Stimulated activated CD4-positive, alpha-beta T cell treated with anti-CD3 and anti-CD28 coated beads, Interleukin-15, amount 100 ng/mL, for 48 hours (primary cell): Measurements from ENCODE around the gene PLPPR5.

Experiments
- DNase-seq, 2 donors: peaks; one replicate each; pipeline ENCODE4 v3.0.0-alpha.2; 2020; ENCODE audit warnings: low read depth in 2 of 2

PLPPR5 gene

DNA sequence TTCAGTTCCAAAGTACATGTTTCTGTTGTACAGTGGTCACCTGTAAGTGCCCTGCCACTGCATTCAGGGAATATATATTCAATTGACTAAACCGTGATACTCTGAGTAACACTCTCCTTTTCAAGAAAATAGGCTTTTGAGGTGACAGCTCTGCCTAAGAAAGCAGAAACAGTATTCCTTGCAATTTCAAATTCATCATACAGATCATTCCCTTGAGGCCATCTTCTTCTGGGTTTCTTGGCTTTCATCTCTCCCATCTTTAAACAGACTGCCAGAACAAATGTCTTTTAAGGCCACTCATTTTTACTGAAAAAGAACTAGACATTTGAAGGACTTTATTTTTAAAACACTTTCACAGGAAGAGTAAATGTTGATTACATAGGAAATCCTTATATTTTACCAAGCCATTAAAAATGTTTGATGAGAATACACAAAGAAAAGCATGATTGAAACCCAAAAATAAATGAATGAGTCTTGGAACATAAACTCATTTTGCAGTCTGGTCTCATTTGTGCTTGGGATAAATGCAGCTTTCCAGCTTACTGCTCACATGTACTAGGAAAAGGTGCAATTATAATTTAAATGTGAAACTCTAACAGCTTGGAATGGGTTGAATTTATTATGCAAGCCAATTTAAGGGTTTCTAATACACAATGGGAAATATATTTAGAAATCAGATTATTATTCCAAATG lies 34.7 kb downstream of the PLPPR5 start:
- no peak for DNase-seq

DNA sequence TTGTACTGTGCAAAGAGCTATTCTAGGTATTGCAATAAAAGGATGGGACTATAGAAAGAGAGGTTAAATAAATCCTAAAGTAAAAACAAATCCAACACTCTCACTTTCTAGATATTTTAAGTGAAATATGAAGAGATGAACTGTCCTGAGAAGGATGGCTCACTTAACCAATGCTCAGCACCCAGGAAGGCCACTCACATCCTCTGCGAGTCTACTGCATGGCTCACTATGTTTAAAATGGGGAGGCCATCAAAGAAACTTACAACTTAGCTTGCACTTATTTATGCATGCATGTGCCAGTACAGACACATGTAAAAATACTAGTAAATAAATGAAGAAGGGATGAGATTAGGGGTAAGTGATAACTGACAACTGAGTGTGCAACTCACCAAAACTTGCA lies 37.5 kb downstream of the PLPPR5 start:
- no peak for DNase-seq

DNA sequence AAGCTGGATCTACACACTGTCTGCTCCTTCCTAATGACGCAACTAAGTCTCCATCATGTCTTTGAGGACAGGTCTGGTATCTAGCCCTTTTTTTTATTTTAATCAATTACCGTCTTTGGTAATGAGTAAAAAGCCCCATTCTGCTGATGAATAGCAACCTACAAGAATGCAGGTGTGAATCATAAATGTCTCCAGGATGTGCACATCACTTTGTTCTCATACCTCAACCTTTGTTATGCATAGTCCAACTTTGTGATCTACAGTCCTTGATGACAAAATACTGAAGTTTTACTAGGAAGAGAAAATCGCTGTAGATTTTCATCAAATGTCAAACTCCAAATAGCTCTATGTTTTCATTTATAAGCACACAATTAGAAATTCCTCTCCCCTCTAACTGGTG lies 39.3 kb downstream of the PLPPR5 start:
- DNase-seq, result no peak

DNA sequence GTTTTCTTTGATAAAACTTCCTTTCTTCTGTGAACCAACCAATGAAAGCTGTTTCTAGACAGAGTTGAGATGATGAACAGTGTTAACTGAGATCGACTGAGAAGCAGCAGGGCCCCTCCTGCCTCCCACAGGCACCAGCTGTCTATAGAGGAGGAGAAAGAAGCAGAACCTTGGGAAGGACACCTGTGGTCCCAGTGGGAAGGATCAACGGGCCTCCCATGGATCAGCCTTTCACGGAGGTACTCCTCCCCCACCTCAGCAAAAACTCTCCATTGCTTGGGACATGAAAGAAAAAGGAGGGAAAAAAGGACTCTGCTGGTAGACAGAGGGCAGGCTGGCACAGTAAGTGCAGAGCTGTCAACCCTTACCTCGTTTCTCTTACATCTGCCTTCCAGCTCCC lies 40.5 kb downstream of the PLPPR5 start:
- no peak for DNase-seq

DNA sequence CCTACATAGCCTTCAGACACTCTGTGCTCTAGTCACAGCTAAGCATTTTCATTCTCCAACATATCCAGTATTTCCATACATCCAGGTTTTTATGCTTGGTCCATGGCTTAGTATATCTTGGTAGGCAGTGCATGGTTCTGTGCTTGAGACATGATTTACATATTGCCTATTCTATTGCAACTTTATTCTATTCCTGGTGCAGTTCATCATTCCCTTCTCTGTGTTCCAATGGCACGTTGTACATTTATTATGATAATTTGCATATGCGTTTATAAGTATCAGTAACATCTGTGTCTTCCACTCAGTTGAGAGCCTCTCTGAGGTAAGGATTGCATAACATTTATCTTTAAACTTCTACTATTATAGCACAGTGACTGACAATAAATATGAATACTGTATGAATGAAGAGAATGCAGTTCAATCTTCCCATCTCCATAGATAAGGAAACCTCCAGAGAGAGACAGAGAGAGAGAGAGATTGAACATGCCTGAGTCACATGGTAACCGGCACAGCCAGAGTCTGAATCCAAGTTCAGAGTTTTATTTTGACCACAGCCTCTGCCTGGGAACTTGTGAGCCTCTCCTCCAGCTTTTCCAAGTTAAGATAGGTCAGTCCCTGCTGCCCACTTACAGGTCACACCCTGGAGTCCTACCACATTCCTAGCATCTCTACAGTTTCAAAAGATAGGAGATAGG lies 41.5 kb downstream of the PLPPR5 start:
- no peak for DNase-seq

DNA sequence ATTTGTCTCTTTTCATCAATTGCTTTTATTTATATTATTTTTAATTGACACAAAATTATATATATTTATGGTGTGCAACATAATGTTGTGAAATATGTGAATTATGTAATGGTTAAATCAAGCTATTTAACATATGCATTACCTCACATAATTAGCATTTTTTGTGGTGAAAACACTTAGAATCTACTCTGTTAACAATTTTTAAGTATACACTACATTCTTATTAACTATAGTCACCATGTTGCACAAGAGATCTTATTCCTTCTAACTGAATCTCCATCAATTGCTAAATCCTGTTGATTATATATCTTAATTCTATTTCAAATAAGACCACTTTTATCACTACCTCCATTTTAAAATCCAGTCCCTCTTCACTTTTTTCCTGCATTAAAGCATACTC lies 42.5 kb downstream of the PLPPR5 start:
- no peak for DNase-seq

DNA sequence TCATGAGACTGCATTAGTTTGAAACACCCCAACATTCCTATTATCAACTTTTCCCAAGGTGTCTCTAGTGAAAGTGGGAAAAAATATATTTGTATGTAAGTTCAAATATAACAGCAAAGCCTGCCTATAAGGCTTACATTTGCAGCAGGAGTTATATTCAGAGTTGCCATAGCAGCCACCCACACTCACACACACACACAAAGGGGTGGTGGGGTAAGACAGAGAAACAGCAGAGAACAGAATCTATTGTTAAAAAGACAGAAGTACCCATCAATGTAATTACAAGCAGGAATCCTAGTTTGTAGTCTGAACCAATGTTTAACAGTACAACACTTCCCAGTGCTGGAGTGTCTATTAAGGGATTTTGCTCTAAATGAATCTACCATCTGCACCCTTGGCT lies 55.0 kb downstream of the PLPPR5 start:
- DNase-seq, result no peak

DNA sequence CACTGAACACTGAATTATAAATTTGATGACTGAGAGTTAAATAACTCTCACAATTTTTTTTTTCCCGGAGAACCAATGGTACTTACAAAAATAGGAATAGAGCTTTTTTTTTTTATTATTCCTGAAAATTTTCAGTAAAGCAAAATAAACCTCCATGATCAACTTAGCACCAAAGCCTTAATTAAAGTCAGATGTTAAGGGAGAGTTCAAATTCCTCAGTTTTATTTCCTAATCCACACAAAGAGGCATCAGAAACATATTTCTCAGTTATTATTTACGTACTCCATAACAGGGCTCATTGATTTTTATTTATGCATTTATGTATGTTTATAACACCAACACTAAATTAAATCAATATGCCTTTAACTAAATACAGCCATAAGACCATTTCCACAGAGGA lies 55.5 kb downstream of the PLPPR5 start:
- DNase-seq, result no peak

DNA sequence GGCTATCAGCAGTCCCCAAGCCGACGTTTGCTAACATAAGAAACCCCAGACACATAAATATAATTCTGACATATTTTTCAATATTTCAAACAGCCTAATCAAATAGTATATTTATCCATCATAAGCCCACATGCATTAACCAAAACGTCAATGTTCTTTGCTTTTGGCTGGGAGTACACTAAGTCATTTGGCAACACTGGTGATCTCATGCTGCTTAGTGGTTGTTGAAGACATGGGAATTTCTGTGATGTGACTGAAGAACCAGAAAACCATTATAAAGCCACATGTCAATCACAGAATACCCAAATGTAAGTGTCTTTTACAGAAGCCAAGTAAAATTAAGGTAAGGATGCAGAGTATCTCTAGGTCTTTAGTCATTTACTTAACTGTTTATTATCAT lies 57.6 kb downstream of the PLPPR5 start:
- DNase-seq, result no peak

DNA sequence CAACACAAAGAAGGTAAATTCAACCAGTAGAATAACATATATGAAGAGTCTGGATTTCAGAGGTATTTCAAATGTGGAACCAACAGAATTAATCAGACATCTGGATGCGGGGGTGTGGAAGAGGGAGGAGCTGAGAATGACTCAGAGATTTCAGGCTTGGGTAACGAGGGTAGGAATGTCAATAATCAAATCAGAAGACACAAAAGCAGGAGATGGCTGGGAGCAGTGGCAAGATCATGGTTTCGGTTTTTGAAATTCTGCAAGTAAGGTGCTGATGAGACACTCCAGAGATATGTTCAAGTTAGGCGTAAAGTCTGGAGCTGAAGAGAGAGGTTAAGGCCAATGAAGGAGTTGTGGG lies 64.0 kb downstream of the PLPPR5 start:
- peak; percentile 2 to 12 for DNase-seq

DNA sequence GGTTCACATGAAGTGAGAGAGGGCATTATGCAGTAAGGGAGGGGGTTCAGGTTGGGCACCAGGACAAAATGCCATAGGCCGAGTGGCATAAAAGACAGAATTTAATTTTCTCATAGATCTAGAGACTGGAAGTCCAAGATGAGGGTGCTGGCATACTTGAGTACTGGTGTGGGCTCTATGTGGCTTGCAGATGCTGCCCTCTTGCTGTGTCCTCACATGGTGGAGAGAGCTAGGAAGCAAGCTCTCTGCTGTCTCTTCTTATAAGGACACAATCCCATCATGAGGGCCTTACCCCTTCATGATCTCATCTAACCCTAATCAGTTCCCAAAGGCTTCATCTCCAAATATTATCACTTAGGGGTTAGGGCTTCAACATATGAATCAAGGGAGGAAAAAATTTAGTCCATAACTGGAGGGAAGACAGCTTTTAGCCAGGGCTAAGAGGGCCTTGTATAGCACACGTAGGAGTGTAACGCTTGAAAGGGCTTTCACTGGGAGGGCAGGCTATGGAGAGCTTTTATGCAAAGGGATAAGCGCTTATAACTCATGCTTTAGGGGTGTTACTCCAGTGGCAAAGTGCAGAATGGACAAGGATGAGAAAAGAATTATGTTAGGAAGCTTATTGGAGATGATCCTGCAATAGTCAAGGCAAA lies 64.5 kb downstream of the PLPPR5 start:
- DNase-seq, result no peak

DNA sequence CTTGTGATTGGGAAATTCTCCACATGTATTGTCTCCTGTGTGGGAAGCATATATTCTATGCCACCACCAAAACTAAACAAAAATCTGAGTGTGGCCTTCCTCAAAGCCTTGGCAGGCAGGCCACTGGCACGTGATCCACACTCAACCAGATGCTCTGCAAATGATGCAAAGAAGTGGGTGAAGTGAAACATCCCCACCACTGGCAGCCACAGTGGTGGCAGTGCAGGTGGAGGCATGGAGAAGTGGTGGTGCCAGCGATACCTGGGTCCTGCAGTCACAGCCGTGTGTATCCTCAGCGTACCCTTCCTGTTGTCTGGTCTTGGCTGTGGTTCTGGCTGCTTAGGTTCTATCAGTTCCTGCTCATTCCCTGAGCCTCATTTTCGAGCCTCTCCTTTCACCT lies 65.2 kb downstream of the PLPPR5 start:
- DNase-seq, result no peak

DNA sequence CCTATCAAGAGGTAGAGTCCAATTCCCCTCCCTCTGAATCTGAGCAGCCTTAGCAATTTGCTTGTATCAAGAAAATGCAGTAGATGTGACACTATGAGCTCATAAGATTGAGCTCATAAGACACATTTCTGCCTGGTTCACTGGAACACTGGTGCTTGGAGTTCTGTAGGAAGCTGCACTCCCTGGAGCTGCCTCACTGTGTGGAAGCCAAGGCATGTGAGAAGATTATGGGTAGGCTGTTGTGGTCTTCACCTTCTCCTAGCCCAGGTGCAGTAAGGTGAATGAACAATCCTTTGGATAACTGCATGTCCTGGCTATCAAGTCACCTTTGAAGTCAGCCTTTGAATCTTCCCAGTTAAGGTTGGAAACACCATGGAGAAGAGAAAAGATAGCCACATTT lies 67.3 kb downstream of the PLPPR5 start:
- DNase-seq, result no peak

DNA sequence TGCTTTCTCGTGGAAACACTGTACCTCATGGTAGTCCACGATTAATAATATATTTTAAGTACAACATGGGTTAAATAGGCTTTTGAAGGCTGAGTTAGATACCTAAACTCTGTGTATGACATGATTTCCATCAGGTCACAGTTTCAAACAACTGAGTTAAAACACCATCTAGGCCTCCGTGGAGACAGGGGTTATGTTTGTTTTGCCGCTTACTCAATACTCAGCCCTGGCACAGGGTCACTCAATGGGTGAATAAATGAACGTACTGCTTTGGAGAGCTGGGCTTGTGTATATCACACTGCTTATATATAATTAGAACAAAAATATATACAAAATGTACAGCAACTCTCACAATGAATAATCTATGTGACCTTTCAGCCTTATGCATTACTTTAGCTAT lies 72.5 kb downstream of the PLPPR5 start:
- DNase-seq, result no peak

DNA sequence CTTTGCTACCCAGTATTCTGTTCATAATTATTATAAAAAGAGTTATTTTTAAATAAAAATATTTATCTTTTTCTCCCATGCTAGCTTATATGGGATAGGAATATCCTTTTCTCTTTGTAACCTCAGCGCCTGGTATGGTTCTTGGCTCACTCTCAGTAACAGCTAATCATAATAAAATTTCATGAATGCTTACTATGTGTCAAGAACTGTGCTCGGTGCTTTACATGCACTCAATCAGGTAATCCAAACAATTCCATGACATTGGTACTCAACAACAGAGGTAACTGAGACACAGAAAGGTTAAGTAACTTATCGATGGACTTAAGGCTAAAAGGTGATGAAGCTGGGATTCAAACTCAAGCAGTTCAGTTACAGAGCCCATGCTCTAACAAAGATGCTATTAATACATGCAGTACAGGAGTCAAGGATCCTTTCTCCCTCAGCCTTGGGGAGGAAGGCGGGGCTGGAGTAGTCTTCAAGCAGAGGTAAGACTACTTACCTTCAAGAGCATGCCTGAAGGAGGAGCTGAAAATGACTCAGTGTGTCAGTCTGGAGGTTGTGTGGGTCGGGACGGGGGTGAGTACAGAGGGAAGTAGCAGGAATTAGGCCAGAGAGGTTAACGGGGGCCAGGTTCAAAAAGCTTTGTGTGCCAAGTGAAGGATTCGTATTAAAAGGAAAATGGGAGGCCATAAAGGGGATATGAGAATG lies 73.4 kb downstream of the PLPPR5 start:
- DNase-seq, result no peak

DNA sequence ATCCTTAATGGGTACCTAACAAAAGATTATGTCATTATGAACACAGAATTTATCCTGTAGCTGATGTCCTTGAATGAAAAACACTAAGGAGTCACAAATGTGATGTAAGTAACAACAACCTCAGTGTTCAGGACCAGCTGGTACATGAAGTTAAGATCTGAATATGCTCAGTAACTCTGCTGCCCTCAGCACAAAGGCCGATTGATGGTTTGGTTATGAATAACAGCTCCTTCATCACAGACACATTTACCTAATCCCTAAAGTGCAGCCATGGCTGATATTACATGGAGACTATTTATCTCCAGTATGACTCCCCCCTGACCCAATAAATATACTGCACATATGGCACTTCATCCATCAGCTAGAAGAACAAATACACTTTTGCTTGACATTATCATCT lies 75.2 kb downstream of the PLPPR5 start:
- no peak for DNase-seq

DNA sequence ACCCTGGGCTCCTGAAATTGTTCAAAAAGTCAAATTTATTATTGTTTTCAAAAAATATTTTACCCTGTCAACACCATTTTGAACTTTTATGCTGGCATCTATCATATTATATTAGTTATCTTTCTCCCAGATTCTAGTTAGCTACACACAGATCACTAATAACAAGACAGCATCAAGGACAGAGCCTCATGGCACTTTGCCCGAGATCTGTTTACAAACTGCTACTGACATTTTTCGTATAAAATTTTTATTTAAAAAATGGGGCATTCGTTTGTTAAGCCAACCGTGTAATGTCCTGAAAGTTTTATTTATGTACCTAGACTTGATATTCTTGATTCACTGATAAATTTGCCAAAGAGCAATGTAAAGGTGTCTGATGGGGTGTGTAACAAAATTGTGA lies 78.1 kb downstream of the PLPPR5 start:
- no peak for DNase-seq

DNA sequence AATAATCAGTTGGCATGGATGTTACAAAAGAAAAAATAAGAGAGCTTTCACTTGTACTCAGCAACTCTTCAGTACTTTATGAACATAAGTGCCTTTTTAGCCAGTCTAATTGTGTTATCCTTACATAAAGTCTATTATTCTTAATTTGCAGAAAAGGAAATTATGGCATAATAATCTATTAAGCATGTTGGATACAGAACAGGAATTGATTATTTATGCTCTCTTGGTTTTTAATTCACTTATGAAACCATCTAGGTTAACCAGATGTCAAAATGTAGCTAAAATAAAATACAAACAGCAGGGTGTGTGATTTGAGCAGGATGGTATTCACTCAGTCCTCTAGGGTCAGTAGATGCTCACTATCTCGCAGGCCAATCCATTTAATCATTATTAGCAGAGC lies 79.7 kb downstream of the PLPPR5 start:
- no peak for DNase-seq

DNA sequence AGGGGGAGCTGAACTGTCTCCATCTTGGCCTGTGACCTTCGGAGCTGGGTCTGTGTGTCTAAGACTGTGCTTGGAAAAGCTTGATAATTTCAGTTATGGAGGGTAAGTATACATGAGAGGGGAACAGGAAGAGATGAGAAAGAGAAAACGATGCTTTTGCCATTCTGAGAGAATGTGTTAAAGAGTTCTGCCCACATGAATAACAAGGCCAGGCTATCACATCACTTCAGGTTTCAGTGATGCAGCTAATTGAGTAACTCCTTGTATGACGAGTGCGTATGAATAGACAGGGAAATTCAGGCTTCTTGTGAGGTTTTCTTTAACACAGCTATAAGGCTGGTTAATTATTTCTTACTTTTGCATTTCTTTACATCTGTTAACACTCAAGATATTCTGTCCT lies 81.0 kb downstream of the PLPPR5 start:
- DNase-seq, result no peak

DNA sequence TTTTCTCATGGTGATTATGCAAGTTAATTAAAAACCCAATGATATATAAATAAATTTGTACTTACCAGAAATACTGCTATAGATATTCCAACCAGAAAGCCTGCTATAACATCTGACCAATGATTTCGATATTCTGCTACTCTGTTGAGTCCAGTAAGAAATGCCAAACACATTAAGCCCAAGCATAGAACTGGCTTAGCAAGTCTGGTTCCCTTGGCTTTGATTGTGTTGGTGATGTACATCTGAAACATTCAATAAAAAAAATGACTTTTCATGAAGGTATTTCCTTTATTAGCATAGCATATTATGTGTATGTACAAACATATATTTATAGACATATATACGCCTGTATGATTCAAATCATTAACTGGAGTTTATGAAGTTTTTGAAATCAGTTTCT lies 82.8 kb downstream of the PLPPR5 start:
- DNase-seq, result no peak

DNA sequence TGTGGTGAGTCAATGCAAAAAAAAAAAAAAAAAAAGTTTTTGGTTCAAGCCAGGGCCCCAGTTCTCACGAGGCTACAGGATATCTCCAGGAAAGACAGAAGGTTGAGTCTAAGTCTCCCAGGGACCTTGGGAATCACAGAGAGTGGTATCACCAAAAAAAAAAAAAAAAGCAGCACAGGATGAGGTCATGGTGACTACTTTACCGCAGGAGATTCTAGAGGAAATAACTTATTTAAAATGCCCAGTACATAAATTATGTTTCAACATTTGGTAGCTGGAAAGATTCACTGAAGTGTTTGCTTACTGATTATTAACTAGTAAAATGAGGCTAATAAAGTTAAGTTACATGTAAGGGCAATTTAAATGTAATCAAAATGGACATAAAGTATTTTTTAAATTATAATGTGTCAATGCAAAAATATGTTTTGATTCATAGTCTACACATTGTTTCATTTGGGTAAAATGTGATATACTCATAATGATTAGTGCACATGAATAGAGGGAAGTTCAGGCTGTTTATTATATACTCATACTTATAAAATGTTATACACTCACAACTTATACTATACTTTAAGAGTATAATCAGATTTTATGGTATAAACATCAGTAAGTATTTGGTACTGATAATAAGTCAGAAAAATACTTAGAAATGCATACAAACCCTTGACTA lies 84.1 kb downstream of the PLPPR5 start:
- no peak for DNase-seq

DNA sequence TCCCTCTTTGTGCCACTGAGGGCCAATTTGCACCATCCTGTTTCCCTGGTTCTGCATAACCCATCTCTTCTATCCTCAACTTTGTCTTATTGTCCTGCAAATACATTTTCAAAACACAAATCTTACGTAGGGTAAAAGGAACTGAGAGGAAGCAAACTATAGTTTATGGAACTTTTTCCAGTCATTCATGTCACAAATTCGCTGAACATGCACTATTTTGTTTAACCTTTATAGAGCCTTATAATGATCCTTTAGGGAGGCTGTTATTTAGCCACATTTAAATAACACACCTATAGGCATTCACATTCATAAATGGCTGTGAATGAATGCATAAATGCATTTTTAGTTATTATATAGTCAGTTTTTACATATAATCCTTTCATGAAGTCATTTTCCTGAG lies 85.0 kb downstream of the PLPPR5 start:
- no peak for DNase-seq
